ENCODE data around the gene NLRP1. TPM values are rescaled to one million over a fixed set of nuclear protein-coding genes. Genes with fewer than 3 reads are reported as not detected.
A peak's percentile ranks its signal among the peaks of the same experiment; 100 is the strongest.

NLRP1 gene
- 31.0 TPM for polyA plus RNA-seq (2013, experiment 1 of 2; ENCODE audit: insufficient read length)
- polyA plus RNA-seq (2013, experiment 2 of 2; ENCODE audit: insufficient read length), result 32.1 TPM

- peak; percentile 93 for DNase-seq
These were observed at the start of gene NLRP1 for GRCh38 chr17:5584383-5585286. Gene NLRP1, minus strand, starts transcription at chr17:5584509. Its CDS starts 552 bp downstream, at chr17:5583957.

GRCh38 chr17:5631958-5632590 lies 47.8 kb upstream of the NLRP1 start:
- peak; percentile 7 for DNase-seq

GRCh38 chr17:5630434-5630833 lies 46.1 kb upstream of the NLRP1 start:
- peak; percentile 76 for DNase-seq

GRCh38 chr17:5629128-5629527 lies 44.8 kb upstream of the NLRP1 start:
- DNase-seq, result no peak

GRCh38 chr17:5628262-5628661 lies 44.0 kb upstream of the NLRP1 start:
- no peak for DNase-seq

GRCh38 chr17:5624211-5624610 lies 39.9 kb upstream of the NLRP1 start:
- no peak for DNase-seq

GRCh38 chr17:5621729-5622128 lies 37.4 kb upstream of the NLRP1 start:
- DNase-seq, result no peak

GRCh38 chr17:5621026-5621425 lies 36.7 kb upstream of the NLRP1 start:
- DNase-seq, result no peak

GRCh38 chr17:5619088-5619740 lies 34.9 kb upstream of the NLRP1 start:
- no peak for DNase-seq

GRCh38 chr17:5618476-5618875 lies 34.2 kb upstream of the NLRP1 start:
- no peak for DNase-seq

- no peak for DNase-seq
These were observed 31.2 kb upstream of the NLRP1 start for GRCh38 chr17:5615476-5615875.

- DNase-seq, result no peak
These were observed 26.6 kb upstream of the NLRP1 start for GRCh38 chr17:5610956-5611355.

- no peak for DNase-seq
These were observed 24.2 kb upstream of the NLRP1 start for GRCh38 chr17:5608399-5609112.

- no peak for DNase-seq
These were observed 23.6 kb upstream of the NLRP1 start for GRCh38 chr17:5607946-5608345.

GRCh38 chr17:5605452-5605851 lies 21.1 kb upstream of the NLRP1 start:
- DNase-seq, result no peak

- no peak for DNase-seq
These were observed 15.7 kb upstream of the NLRP1 start for GRCh38 chr17:5600041-5600440.

GRCh38 chr17:5598457-5598856 lies 14.1 kb upstream of the NLRP1 start:
- DNase-seq, result no peak

GRCh38 chr17:5596421-5596820 lies 12.1 kb upstream of the NLRP1 start:
- no peak for DNase-seq

- no peak for DNase-seq
These were observed 11.5 kb upstream of the NLRP1 start for GRCh38 chr17:5595831-5596230.

- peak; percentile 42 for DNase-seq
These were observed 8.1 kb upstream of the NLRP1 start for GRCh38 chr17:5592382-5592781.

- no peak for DNase-seq
These were observed 7.7 kb upstream of the NLRP1 start for GRCh38 chr17:5591966-5592365.

- no peak for DNase-seq
These were observed 4.3 kb upstream of the NLRP1 start for GRCh38 chr17:5588584-5588983.

All from fibroblast of skin of scalp (primary cell).